HG02840 (cell line): ENCODE results near the gene PILRB.
A peak's percentile ranks its signal among the peaks of the same experiment; 100 is the strongest.
"Not testable (repeated sequence)": the region's sequence is repeated elsewhere in the genome, so short reads cannot be mapped to it uniquely, and the experiment has no call there.

ENCODE experiments used
- ATAC-seq: cut with Tn5 transposase; IDR thresholded peaks from one replicate; pipeline ENCODE4 v1.9.1; 2021; ENCODE audit warnings: mild to moderate bottlenecking, moderate library complexity, moderate number of reproducible peaks; ENCODE audit not compliant: unreplicated experiment, low FRiP score

Gene PILRB

GRCh38 chr7:100373870-100374598, 16.1 kb downstream of the PILRB start:
- ATAC-seq, result not testable (repeated sequence)

- no peak for ATAC-seq
Observed at GRCh38 chr7:100374601-100375000, 16.7 kb downstream of the PILRB start.

- ATAC-seq, result no peak
Observed at GRCh38 chr7:100376066-100376465, 18.1 kb downstream of the PILRB start.

- no peak for ATAC-seq
Observed at GRCh38 chr7:100378114-100378755, 20.3 kb downstream of the PILRB start.

- no peak for ATAC-seq
Observed at GRCh38 chr7:100380196-100380595, 22.3 kb downstream of the PILRB start.

DNA sequence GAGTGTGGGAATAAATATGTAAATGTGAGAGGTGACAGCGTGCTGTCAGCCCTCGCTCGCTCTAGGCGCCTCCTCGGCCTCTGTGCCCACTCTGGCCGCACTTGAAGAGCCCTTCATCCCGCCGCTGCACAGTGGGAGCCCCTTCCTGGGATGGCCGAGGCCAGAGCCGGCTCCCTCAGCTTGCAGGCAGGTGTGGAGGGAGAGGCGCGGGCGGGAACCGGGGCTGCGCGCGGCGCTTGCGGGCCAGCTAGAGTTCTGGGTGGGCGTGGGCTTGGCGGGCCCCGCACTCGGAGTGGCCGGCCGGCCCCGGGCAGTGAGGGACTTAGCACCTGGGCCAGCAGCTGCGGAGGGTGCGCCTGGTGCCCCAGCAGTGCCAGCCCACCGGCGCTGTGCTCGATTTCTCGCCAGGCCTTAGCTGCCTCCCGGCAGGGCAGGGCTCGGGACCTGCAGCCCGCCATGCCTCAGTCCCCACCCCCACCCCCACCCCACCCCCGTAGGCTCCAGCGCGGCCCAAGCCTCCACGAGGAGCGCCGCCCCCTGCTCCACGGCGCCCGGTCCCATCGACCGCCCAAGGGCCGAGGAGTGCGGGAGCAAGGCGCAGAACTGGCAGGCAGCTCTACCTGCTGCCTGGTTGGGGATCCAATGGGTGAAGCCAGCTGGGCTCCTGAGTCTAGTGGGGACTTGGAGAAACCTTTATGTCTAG, 23.8 kb downstream of the PILRB start:
- ATAC-seq, result not testable (repeated sequence)

DNA sequence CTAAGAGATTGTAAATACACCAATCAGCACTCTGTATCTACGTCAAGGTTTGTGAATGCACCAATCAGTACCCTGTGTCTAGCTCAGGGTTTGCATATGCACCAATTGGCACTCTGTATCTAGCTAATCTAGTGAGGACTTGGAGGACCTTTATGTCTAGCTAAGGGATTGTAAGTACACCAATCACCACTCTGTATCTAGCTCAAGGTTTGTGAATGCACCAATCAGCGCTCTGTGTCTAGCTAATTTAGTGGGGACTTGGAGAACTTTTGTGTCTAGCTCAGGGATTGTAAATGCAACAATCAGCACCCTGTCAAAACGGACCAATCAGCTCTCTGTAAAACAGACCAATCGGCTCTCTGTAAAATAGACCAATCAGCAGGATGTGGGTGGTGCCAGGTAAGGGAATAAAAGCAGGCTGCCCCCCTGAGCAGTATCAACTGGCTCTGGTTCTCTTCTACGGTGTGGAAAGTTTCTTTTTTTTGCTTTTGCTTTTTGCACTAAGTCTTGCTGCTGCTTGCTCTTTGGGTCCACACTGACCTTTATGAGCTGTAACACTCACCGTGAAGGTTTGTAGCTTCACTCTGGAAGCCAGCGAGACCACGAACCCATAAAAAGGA, 24.4 kb downstream of the PILRB start:
- ATAC-seq, result not testable (repeated sequence)

DNA sequence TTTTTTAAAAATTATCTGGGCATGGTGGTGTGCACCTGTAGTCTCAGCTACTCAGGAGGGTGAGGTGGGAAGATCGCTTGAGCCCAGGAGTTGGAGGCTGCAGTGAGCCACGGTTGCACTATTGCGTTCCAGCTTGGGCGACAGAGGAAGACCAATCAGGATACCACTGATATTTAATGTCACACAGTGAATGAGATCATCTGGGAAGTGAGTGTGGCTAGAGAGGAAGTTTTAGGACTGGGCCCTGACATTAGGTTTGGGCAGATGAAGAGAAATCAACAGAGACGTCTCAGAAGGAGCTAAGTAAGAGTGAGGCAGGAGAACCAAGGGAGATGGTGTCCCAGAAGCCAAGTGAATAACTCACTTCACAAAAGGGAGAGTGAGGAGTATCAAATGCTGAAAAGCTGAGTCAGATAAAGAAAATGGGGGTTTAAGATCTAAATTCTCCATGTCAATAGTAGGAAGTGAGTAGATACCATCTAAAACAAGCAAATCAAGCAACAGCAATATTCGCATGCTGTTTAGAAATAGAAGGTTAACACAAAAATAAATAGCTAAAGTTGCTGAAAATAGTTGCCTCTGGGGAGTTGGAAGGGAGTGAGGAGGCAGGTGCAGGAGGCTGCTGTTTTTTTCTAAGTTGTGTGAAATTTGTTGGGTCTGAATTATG, 26.8 kb downstream of the PILRB start:
- ATAC-seq, result no peak

DNA sequence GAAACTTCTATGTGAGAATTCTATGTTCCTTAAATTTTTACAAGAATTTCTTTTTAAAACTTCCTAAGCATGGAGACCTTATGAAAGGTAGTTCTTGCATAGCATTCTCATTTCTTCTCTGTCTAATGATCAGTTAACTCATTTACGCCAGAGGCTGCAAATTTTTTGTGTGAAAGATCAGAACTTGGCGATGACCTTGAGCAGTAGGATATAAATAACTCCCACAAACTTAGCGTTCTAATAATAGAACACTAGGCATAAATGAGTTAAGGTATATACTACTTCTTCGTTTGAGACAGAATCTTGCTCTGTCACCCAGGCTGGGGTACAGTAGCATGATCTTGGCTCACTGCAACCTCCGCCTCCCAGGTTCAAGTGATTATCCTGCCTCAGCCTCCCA, 29.0 kb downstream of the PILRB start:
- no peak for ATAC-seq

DNA sequence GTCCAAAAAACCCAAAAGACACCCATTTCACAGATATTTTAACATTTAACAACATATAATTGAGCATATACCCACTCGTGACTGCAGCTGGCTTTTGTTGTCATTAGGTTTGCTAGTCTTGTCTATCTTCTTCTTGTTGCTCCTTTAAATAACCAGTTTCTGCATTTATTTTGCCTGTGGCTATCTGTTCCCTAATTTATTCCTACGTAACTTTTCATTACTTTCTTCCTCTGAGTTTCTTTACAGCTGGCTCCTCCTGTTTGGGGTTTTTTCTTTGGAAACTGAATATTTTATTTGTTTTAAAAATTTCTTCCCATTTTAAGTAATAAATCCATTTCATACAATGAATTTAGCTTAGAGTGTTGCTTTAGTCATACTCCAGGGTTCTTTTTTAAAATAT, 29.8 kb downstream of the PILRB start:
- no peak for ATAC-seq

GRCh38 chr7:100389437-100390088, 31.6 kb downstream of the PILRB start:
- no peak for ATAC-seq

DNA sequence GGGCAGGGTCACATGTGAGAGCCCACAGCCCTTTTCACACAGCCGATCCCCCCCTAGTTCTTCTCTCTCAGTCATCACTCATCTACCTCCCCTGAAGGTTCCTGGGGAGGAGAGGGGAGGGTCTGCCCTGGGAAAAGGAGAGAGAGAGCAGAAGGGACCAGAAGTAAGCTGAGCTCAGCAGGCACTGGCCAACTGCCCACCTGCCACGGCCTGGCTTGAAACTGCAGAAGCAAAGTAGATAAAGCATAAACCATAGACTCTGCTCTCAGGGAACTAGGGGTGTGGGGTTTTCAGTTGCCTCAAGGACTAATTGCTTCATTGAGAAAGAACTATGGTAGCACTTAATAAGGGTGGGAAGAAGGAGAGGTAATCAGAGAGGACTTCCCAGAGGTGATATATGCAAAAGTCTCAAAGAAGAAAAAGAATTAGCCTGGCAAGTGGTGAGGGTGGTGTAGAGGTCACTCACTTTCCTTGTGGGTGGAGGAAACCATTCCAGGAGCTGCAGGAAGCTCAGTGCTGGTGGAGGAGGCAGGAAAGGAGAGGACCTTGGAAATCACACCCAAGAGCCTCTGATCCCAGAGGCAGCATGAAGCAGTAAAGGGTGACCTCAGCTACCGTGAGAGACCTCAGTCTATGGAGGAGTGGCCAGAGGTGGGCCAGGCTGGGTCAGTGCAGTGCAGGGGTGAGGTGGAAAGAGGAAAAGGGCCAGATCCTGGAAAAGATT, 32.5 kb downstream of the PILRB start:
- ATAC-seq, result no peak

DNA sequence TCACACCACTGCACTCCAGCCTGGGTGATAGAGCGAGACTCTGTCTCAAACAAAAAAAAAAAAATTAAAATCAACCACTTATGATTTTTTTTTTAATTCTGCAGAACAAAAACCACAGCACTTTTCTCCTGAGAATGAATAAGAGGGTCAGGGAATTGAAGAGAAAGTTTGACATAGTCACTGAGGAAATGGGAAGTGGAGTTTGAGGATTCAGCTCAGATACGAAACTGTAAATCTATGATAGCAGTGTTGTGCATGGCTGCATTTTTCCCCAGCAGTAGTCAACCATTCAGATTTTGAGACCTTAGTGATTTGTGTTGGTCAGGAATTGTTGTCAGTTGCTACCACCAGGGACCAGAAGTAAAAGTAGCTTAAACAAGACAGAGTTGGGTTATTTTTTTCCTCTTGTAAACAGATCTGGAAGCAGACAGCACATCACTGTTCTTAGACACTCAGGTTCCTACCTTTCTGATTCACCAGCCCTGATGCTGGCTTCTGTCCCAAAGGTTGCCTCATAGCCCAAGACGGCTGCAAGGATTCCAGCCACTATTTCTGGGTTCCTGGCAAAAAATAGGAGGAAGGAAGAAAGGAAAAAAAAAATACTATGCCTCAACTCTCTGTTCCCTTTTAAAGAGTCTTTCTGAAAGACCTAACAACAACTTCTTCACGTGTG, 35.5 kb downstream of the PILRB start:
- ATAC-seq, result no peak

GRCh38 chr7:100394077-100394476, 36.2 kb downstream of the PILRB start:
- no peak for ATAC-seq

GRCh38 chr7:100396421-100396982, 38.6 kb downstream of the PILRB start:
- ATAC-seq, result peak; percentile 84

DNA sequence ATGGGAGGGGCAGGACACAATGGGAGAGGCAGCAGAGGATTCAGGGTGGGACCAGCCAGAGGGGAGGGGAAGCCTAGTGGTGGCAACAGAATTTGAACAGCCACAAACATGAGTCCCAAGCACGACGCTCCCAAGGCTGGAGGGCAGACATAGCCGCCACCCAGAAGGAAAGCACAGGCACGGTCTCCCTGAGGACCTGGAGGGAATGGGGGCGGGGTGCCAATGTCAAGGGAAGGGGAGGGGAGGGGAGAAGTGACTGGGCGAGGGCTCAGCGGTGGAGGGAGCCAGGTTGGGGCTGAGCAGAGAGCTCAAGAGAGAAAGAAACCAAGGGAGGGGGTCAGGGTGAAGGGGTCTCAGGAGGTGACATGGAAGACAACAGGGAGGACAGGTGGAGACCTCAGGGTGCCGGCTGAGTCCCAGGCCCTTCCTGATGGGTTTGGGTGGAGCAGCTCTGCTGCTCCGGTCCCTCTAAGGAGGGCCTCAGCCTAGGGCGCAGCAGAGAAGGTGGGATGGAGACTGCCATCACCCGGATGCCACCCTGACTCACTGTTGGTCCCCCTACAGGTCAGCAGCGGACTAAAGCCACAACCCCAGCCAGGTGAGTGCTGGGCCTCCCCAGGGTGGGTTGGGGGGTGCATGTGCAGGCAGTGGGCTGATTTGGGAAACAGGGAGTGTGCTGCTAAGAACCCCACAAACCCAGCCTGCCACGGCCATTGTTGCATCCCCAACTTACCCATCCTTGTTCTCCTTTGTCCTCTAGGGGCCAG, 39.6 kb downstream of the PILRB start:
- no peak for ATAC-seq

DNA sequence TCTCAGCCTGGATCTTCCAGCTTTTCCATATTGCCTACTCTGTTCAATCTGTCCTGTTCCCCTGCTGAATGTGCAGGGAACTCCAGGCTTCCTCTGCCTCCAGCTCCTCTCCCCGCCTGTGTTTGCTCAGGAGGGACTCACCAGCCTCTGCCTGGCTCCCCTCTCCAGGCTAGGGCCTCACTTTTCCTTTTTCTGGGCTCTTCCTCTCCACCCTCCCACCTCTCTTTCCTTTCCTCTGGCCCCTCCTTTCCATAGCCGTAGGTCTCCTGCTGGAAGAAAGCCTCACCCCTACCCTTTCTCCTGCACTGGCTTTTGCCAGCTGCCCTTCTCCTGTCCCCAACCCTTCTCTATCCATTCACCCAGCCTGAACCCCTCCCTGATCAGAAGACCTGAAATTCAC, 40.3 kb downstream of the PILRB start:
- no peak for ATAC-seq

DNA sequence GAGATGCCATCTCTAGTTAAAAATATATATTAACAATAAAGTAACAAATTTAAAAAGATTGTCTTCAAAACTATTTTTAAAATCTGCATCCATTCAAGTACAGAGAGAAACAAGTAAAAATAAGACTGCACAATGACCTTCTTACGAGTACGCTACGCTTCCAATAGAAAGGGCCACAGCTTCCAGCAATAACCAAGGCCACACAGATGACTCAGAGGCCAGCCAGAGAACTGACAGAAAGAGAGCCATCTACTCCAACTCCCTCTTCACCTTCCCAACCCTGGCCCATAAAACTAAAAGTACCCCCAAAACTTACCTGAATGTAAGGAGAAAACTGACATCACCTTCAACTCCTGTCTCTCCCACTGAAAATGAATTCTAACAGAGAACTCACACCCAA, 42.1 kb downstream of the PILRB start:
- no peak for ATAC-seq
